D721Med (cell line): ENCODE results near the gene PRDM11.

Source experiments
- DNase-seq: peaks from one replicate; pipeline ENCODE4 v3.0.0; 2011; ENCODE audit warnings: low spot score; ENCODE audit not compliant: insufficient read length
- FAIRE-seq: peaks from 2 replicates; lab custom pipeline; 2011; peaks lifted over from hg19 to GRCh38; lab: Jason Lieb, UNC
- TF ChIP-seq, protein P1 (sequence below): IDR thresholded peaks from 2 replicates; pipeline ENCODE4 v1.5.1; 2012; ENCODE audit warnings: mild to moderate bottlenecking, control low read depth; ENCODE audit not compliant: insufficient read depth; ENCODE audit errors: missing control alignments

Gene PRDM11

DNA sequence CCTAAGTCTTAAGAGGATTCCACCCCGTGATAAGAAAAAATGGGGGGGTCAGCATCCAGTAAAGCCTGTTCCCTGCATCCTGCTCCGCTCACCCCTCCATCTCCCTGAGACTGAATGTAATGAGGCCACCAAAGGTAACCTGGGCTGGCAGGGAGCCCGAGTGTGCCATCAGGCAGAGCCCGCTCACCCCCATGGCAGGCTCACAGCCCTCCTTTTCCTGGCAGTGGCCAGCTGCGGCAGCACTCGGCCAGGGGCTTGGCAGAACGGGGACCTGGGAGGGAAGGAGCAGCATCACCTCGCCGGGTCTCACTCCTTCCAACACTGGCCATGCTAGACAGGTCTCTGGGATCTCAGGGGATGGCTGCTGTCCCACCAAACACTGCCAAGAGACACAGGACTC is 64.4 kb downstream of the PRDM11 start:
- DNase-seq (no peak), FAIRE-seq (no peak)
- TF ChIP-seq, protein P1, sequence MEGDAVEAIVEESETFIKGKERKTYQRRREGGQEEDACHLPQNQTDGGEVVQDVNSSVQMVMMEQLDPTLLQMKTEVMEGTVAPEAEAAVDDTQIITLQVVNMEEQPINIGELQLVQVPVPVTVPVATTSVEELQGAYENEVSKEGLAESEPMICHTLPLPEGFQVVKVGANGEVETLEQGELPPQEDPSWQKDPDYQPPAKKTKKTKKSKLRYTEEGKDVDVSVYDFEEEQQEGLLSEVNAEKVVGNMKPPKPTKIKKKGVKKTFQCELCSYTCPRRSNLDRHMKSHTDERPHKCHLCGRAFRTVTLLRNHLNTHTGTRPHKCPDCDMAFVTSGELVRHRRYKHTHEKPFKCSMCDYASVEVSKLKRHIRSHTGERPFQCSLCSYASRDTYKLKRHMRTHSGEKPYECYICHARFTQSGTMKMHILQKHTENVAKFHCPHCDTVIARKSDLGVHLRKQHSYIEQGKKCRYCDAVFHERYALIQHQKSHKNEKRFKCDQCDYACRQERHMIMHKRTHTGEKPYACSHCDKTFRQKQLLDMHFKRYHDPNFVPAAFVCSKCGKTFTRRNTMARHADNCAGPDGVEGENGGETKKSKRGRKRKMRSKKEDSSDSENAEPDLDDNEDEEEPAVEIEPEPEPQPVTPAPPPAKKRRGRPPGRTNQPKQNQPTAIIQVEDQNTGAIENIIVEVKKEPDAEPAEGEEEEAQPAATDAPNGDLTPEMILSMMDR, result no peak

DNA sequence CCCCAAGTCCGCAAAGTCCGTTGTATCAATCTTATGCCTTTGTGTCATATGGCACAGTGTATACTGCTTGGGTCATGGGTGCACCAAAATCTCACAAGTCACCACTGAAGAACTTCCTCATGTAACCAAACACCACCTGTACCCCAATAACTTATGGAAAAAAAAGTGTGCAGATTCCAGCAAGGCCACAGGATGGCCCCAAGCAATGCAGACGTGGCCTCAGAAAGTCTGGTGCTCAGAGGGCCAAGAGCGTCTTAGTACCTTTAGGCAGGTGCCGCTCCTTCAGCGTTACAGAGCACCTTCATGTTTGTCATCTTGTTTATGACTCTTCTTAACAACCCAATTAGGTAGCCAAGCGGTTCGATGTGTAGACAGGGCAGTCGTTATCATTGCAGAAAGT is 65.3 kb downstream of the PRDM11 start:
- DNase-seq (no peak), FAIRE-seq (no peak)
- TF ChIP-seq, protein P1, result no peak

GRCh38 chr11:45212566-45213315 is 66.3 kb downstream of the PRDM11 start:
- TF ChIP-seq, protein P1, result no peak
- DNase-seq, result no peak

DNA sequence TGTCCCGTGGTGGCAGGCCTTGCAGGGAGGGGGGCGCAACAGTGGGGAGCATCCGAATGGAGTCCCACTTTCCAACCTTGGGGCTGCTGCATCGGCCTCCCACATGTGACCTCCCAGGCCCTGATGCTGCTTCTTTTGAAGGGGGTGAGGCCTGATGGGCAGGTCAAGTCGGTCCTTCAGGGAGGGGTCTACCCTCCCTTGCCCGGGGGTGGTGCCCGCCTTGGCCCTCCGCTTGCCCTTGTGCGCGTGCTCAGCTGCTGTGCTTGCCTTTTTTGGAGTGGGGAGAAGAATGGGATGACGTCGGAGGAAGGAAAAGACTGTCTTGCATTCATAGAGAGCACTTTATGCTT is 66.9 kb downstream of the PRDM11 start:
- TF ChIP-seq, protein P1, result no peak

More at GRCh38 chr11:45212566-45213315, 66.3 kb downstream of the PRDM11 start:
- FAIRE-seq, result no peak

GRCh38 chr11:45213717-45214116 is 67.3 kb downstream of the PRDM11 start:
- FAIRE-seq, result no peak
- TF ChIP-seq, protein P1, result no peak
- no peak for DNase-seq

More for the DNA sequence above, 66.9 kb downstream of the PRDM11 start:
- no peak for FAIRE-seq
- no peak for DNase-seq

DNA sequence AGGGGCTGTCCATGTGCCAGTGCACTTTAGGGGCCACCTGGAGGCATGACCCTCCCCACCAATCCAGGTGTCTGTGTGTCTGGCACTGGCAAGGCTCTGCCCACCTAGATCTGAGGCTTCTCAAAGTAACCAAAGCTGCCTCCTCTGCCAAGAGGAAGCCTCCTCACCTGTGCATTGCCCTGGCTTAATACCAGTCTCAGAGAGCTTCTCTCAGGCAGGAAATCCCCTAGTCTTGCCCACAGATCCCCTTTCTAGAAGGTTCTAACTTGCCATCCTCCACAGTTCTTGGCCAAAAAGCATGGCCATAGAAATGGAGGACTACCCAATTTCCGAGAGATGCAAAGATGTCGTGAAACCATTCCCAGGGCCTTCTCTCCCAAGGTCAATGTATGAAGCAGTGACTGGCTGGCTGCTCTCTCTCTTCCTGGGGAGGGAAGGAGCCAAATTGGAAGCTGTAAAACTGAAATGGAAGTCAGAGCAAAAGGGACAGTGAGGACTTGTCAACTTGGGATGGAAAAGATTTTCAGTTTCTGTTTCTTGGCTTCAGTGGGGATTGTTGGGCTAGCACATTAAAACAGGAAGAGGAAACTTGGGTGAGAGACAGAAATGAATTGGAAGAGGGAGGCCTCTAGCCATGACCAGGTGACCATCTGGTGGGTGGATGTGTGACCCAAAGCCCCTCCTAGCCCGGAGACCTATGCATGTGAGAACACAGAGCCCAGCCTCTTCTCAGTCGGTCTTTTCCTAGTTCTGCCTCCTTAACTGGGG is 68.8 kb downstream of the PRDM11 start:
- FAIRE-seq (no peak), DNase-seq (no peak)

More for the DNA sequence above, 68.8 kb downstream of the PRDM11 start:
- TF ChIP-seq, protein P1, result no peak
